ENCODE data around the gene USP7. TPM values are rescaled to one million over a fixed set of nuclear protein-coding genes. Genes with fewer than 3 reads are reported as not detected.
A peak's percentile ranks its signal among the peaks of the same experiment; 100 is the strongest.

Gene USP7
- polyA plus RNA-seq, 3 donors = 2.4 to 31.7 (median 4.1) TPM

DNA sequence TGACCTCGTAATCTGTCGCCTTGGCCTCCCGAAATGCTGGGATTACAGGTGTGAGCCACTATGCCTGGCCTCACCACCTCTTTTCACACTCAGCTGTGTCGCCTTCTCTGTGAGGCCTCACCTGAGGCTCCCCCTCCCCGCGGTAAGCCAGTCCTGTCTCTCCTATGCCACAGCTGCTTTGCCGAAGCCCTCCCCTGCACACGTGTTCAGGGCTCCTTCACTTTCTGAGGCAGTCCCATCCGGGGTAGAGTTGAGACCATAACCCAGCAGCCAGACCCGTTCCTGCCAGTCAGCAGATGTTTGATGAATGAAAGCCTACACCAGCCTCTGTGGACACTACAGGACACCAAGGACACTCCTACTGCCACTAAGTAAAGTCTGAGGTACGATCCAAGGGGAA is 10.6 kb downstream of the USP7 start:
- WGBS (ENCODE audit: insufficient coverage) = 95% methylated on average over 8 of the region's 11 CpGs

DNA sequence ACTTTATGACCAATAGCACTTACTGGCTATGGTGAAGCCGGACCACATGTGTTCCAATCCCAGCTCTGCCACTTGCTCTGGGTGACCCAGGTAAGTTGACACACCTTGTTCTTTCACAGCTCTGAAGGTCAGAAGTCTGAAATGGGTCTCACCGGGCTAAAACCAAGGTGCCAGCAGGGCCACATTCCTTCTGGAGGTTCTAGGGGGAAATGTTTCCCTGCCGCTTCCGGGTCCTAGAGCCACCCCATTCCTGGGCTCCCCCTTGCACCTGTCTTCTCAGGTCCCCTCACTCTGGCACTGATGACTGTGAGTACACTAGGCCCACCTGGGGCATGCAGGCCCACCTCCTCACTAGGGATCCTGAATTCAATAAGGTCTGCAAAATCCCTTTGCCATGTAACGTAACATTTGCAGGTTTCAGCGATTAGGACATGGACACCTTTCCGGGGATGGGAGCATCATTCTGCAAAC is 11.4 kb downstream of the USP7 start:
- H3K9me3 ChIP-seq (replicated peaks in 1 of 2; ENCODE audit: control insufficient read depth in 1 of 2, insufficient read depth in 1 of 2, low read length in 2 of 2) = no peaks in the 10 kb centered on the region
- WGBS (ENCODE audit: insufficient coverage) = 97% methylated on average over 7 of the region's 7 CpGs
- Mint-ChIP-seq H3K27me3 (ENCODE audit: low read depth in 3 of 3) (no peaks in the 10 kb centered on the region), H3K36me3 (peaks cover 0 to 8% of the 10 kb centered on the region in 2 donors), H3K9me3 (no peaks in the 10 kb centered on the region), H3K4me3 (no peak overlapping the region), H3K4me1 (peaks cover 74% of the 10 kb centered on the region), H3K27ac (peak overlapping the region in 2 of 7 donors; percentile 27 to 37)
- TF ChIP-seq, protein P1, sequence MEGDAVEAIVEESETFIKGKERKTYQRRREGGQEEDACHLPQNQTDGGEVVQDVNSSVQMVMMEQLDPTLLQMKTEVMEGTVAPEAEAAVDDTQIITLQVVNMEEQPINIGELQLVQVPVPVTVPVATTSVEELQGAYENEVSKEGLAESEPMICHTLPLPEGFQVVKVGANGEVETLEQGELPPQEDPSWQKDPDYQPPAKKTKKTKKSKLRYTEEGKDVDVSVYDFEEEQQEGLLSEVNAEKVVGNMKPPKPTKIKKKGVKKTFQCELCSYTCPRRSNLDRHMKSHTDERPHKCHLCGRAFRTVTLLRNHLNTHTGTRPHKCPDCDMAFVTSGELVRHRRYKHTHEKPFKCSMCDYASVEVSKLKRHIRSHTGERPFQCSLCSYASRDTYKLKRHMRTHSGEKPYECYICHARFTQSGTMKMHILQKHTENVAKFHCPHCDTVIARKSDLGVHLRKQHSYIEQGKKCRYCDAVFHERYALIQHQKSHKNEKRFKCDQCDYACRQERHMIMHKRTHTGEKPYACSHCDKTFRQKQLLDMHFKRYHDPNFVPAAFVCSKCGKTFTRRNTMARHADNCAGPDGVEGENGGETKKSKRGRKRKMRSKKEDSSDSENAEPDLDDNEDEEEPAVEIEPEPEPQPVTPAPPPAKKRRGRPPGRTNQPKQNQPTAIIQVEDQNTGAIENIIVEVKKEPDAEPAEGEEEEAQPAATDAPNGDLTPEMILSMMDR (IDR thresholded peaks at IDR 0.05) = no peak
- H2AFZ ChIP-seq (ENCODE audit: insufficient read depth, low read depth, low read length, poor library complexity, severe bottlenecking) = no peak overlapping the region
- peaks cover 97% of the 10 kb centered on the region for H4K20me1 ChIP-seq (ENCODE audit: insufficient read depth, low read length)
- no peak overlapping the region for H3K4me3 ChIP-seq (replicated peaks in 1 of 3; ENCODE audit: low read depth in 2 of 3, low read length in 3 of 3)
- no peak overlapping the region for H3K9ac ChIP-seq (ENCODE audit: insufficient read depth, low read length, poor library complexity, severe bottlenecking)
- DNase-seq = no peak
- intact Hi-C loops (cut with micrococcal nuclease) = loop anchor here in 1 of 2 donors (10.0 kb wide), 2 partner anchors 48 to 318 kb away; no protein-coding TSS in a partner anchor
- peaks cover 33 to 62% of the 10 kb centered on the region in 2 donors for H3K4me1 ChIP-seq (ENCODE audit: control insufficient read depth in 1 of 2, insufficient read depth in 2 of 2, low read length in 2 of 2)
- no peak overlapping the region for H3K4me2 ChIP-seq (replicated peaks; ENCODE audit: extremely low read depth, low read length, poor library complexity, severe bottlenecking)
- H3K27me3 ChIP-seq (ENCODE audit: control insufficient read depth in 2 of 2, insufficient read depth in 2 of 2, low read length in 2 of 2) = no peaks in the 10 kb centered on the region
- H3K36me3 ChIP-seq (replicated peaks in 1 of 2; ENCODE audit: control insufficient read depth in 1 of 2, insufficient read depth in 2 of 2, low read length in 2 of 2) = no peaks in the 10 kb centered on the region
- H3K79me2 ChIP-seq (ENCODE audit: insufficient read depth, low read length) = peaks cover 96% of the 10 kb centered on the region
- no peak overlapping the region for H3K27ac ChIP-seq (ENCODE audit: low read depth in 1 of 2, low read length in 2 of 2)

More for the DNA sequence above, 10.6 kb downstream of the USP7 start:
- Histone ChIP-seq H3K4me2 (replicated peaks; ENCODE audit: extremely low read depth, low read length, poor library complexity, severe bottlenecking) (no peak overlapping the region), H3K4me3 (replicated peaks in 1 of 3; ENCODE audit: low read depth in 2 of 3, low read length in 3 of 3) (no peak overlapping the region), H3K79me2 (ENCODE audit: insufficient read depth, low read length) (peaks cover 96% of the 10 kb centered on the region), H4K20me1 (ENCODE audit: insufficient read depth, low read length) (peaks cover 97% of the 10 kb centered on the region), H2AFZ (ENCODE audit: insufficient read depth, low read depth, low read length, poor library complexity, severe bottlenecking) (no peak overlapping the region), H3K27ac (ENCODE audit: low read depth in 1 of 2, low read length in 2 of 2) (no peak overlapping the region), H3K27me3 (ENCODE audit: control insufficient read depth in 2 of 2, insufficient read depth in 2 of 2, low read length in 2 of 2) (no peaks in the 10 kb centered on the region), H3K9me3 (replicated peaks in 1 of 2; ENCODE audit: control insufficient read depth in 1 of 2, insufficient read depth in 1 of 2, low read length in 2 of 2) (no peaks in the 10 kb centered on the region), H3K4me1 (ENCODE audit: control insufficient read depth in 1 of 2, insufficient read depth in 2 of 2, low read length in 2 of 2) (peaks cover 40 to 62% of the 10 kb centered on the region in 2 donors), H3K36me3 (replicated peaks in 1 of 2; ENCODE audit: control insufficient read depth in 1 of 2, insufficient read depth in 2 of 2, low read length in 2 of 2) (no peaks in the 10 kb centered on the region), H3K9ac (ENCODE audit: insufficient read depth, low read length, poor library complexity, severe bottlenecking) (no peak overlapping the region)
- peaks cover 0 to 8% of the 10 kb centered on the region in 2 donors for H3K36me3 Mint-ChIP-seq
- peak overlapping the region in 1 of 7 donors; percentile 7 for H3K27ac Mint-ChIP-seq
- peaks cover 75% of the 10 kb centered on the region for H3K4me1 Mint-ChIP-seq
- TF ChIP-seq, protein P1 (IDR thresholded peaks at IDR 0.05) = no peak
- no peak for DNase-seq
- no peaks in the 10 kb centered on the region for H3K9me3 Mint-ChIP-seq
- no peaks in the 10 kb centered on the region for H3K27me3 Mint-ChIP-seq (ENCODE audit: low read depth in 3 of 3)
- no peak overlapping the region for H3K4me3 Mint-ChIP-seq
- intact Hi-C loops (cut with micrococcal nuclease) = loop anchor here in 1 of 2 donors (10.0 kb wide), 2 partner anchors 48 to 318 kb away; no protein-coding TSS in a partner anchor
